ENCODE measurements around the gene MYO1G. TPM values are rescaled to one million over a fixed set of nuclear protein-coding genes. Genes with fewer than 3 reads are reported as not detected.

MYO1G gene
- total RNA-seq, 1 experiment from 2014 or later: 0.17 TPM

GRCh38 chr7:44981035-44981706 lies 2.4 kb upstream of the MYO1G start:
- no peak for DNase-seq (ENCODE audit: low spot score)
- Histone ChIP-seq H3K27ac (ENCODE audit: low read depth, low read length, poor library complexity, severe bottlenecking) (peak overlapping the region; percentile 80), H3K36me3 (ENCODE audit: insufficient read depth, low read length, poor library complexity, severe bottlenecking) (peaks cover 38% of the 10 kb centered on the region), H3K9me3 (ENCODE audit: low read depth, low read length, poor library complexity, severe bottlenecking) (no peaks in the 10 kb centered on the region), H3K4me1 (ENCODE audit: insufficient read depth, low read length, poor library complexity, severe bottlenecking) (peaks cover 42% of the 10 kb centered on the region), H3K27me3 (replicated peaks; ENCODE audit: insufficient read depth, low read depth, low read length, poor library complexity) (no peaks in the 10 kb centered on the region), H3K4me3 (ENCODE audit: low read depth, low read length, poor library complexity, severe bottlenecking) (no peak overlapping the region)
- intact Hi-C loops (cut with micrococcal nuclease; ENCODE audit: unreplicated experiment): loop anchor here (5.0 to 10.0 kb wide), 3 partner anchors 94 to 156 kb away; partner anchors contain the start of gene PURB
- ChIA-PET POLR2A (ENCODE audit: low non-redundant PET) (no interaction called here), CTCF (interaction anchor here (0.7 kb wide), 1 partner anchor 18 kb away, joined by 3 read pairs; no protein-coding TSS in a partner anchor)
- no peak for TF ChIP-seq CTCF (conservative IDR thresholded peaks at IDR 0.05; ENCODE audit: low read depth, low read length)
- BruUV-seq (replicated peaks): no TSS peak

GRCh38 chr7:44980393-44981034 lies 1.7 kb upstream of the MYO1G start:
- Histone ChIP-seq H3K27me3 (replicated peaks; ENCODE audit: insufficient read depth, low read depth, low read length, poor library complexity) (no peaks in the 10 kb centered on the region), H3K27ac (ENCODE audit: low read depth, low read length, poor library complexity, severe bottlenecking) (peak overlapping the region; percentile 80), H3K9me3 (ENCODE audit: low read depth, low read length, poor library complexity, severe bottlenecking) (no peaks in the 10 kb centered on the region), H3K4me1 (ENCODE audit: insufficient read depth, low read length, poor library complexity, severe bottlenecking) (peaks cover 42% of the 10 kb centered on the region), H3K4me3 (ENCODE audit: low read depth, low read length, poor library complexity, severe bottlenecking) (no peak overlapping the region), H3K36me3 (ENCODE audit: insufficient read depth, low read length, poor library complexity, severe bottlenecking) (peaks cover 33% of the 10 kb centered on the region)
- peak; percentile 69 for DNase-seq (ENCODE audit: low spot score)
- CTCF ChIA-PET: no interaction called here
- no TSS peak for BruUV-seq (replicated peaks)
- intact Hi-C loops (cut with micrococcal nuclease; ENCODE audit: unreplicated experiment): loop anchor here (5.0 to 10.0 kb wide), 3 partner anchors 93 to 157 kb away; partner anchors contain the start of gene PURB
- POLR2A ChIA-PET (ENCODE audit: low non-redundant PET): interaction anchor here (0.5 kb wide), 1 partner anchor 787 kb away, joined by 3 read pairs; no protein-coding TSS in a partner anchor
- no peak for TF ChIP-seq CTCF (conservative IDR thresholded peaks at IDR 0.05; ENCODE audit: low read depth, low read length)
- TF ChIP-seq EZH2 (IDR thresholded peaks at IDR 0.05; ENCODE audit: borderline replicate concordance, low read depth, low read length, poor library complexity, severe bottlenecking): no peak

GRCh38 chr7:44979481-44980392 lies 922 bp upstream of the MYO1G start:
- POLR2A ChIA-PET (ENCODE audit: low non-redundant PET): interaction anchor here (0.5 kb wide), 1 partner anchor 786 kb away, joined by 3 read pairs; no protein-coding TSS in a partner anchor
- no TSS peak for BruUV-seq (replicated peaks)
- H3K27ac ChIP-seq (ENCODE audit: low read depth, low read length, poor library complexity, severe bottlenecking): peak overlapping the region; percentile 80

More at GRCh38 chr7:44979481-44980392, 922 bp upstream of the MYO1G start:
- Histone ChIP-seq H3K9me3 (ENCODE audit: low read depth, low read length, poor library complexity, severe bottlenecking) (no peaks in the 10 kb centered on the region), H3K4me1 (ENCODE audit: insufficient read depth, low read length, poor library complexity, severe bottlenecking) (peaks cover 36% of the 10 kb centered on the region), H3K4me3 (ENCODE audit: low read depth, low read length, poor library complexity, severe bottlenecking) (no peak overlapping the region), H3K27me3 (replicated peaks; ENCODE audit: insufficient read depth, low read depth, low read length, poor library complexity) (no peaks in the 10 kb centered on the region), H3K36me3 (ENCODE audit: insufficient read depth, low read length, poor library complexity, severe bottlenecking) (peaks cover 25% of the 10 kb centered on the region)
- TF ChIP-seq CTCF (conservative IDR thresholded peaks at IDR 0.05; ENCODE audit: low read depth, low read length) (no peak), EZH2 (IDR thresholded peaks at IDR 0.05; ENCODE audit: borderline replicate concordance, low read depth, low read length, poor library complexity, severe bottlenecking) (no peak)
- no peak for DNase-seq (ENCODE audit: low spot score)
- CTCF ChIA-PET: no interaction called here
- intact Hi-C loops (cut with micrococcal nuclease; ENCODE audit: unreplicated experiment): loop anchor here (5.0 to 10.0 kb wide), 3 partner anchors 92 to 158 kb away; partner anchors contain the start of gene PURB
